ENCODE results near the gene TCF4.

- TF ChIP-seq EP300 (IDR thresholded peaks at IDR 0.05) (no peak), CTCF (IDR thresholded peaks at IDR 0.05) (no peak)
Observed at GRCh38 chr18:55396979-55397378, 191.0 kb downstream of the TCF4 start.
